ENCODE measurements around the gene MRM1.
A peak's percentile ranks its signal among the peaks of the same experiment; 100 is the strongest.

- TF ChIP-seq, protein P1, sequence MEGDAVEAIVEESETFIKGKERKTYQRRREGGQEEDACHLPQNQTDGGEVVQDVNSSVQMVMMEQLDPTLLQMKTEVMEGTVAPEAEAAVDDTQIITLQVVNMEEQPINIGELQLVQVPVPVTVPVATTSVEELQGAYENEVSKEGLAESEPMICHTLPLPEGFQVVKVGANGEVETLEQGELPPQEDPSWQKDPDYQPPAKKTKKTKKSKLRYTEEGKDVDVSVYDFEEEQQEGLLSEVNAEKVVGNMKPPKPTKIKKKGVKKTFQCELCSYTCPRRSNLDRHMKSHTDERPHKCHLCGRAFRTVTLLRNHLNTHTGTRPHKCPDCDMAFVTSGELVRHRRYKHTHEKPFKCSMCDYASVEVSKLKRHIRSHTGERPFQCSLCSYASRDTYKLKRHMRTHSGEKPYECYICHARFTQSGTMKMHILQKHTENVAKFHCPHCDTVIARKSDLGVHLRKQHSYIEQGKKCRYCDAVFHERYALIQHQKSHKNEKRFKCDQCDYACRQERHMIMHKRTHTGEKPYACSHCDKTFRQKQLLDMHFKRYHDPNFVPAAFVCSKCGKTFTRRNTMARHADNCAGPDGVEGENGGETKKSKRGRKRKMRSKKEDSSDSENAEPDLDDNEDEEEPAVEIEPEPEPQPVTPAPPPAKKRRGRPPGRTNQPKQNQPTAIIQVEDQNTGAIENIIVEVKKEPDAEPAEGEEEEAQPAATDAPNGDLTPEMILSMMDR (IDR thresholded peaks at IDR 0.05): peak; percentile 97 to 99 (median 98)
- TF ChIP-seq POLR2A (IDR thresholded peaks at IDR 0.05): no peak
- TF ChIP-seq POLR2AphosphoS5 (IDR thresholded peaks at IDR 0.05): no peak
Observed at GRCh38 chr17:36629252-36629847, 28.0 kb downstream of the MRM1 start.

Data from transverse colon (tissue), 4 donors.